K562 (cell line): ENCODE data around the gene MRPL28. TPM values are rescaled to one million over a fixed set of nuclear protein-coding genes. Genes with fewer than 3 reads are reported as not detected.

Experiments
- ASH1L ChIP-seq: fragments of 450-650 bp; IDR thresholded peaks from 2 replicates; pipeline ENCODE4 v1.6.1; 2018; ENCODE audit warnings: borderline replicate concordance, mild to moderate bottlenecking, low read depth; ENCODE audit not compliant: partially characterized antibody
- BCL6 ChIP-seq: fragments of 250-450 bp; sonication (Bioruptor Pico); IDR thresholded peaks from 2 replicates; pipeline ENCODE4 v1.4.0; 2020
- CBX8 ChIP-seq: fragments of 200-600 bp; sonication (generic); IDR thresholded peaks from 2 replicates; pipeline ENCODE4 v1.6.1; 2012; ENCODE audit warnings: borderline replicate concordance, mixed run types, low read depth, mild to moderate bottlenecking, moderate library complexity, mixed read lengths, low read length, control low read depth, inconsistent platforms; ENCODE audit not compliant: poor library complexity, severe bottlenecking; ENCODE audit errors: extremely low read depth
- ELF1 ChIP-seq: fragments of 200-800 bp; sonication (Bioruptor generic); IDR thresholded peaks from 2 replicates; pipeline ENCODE4 v1.6.1; 2016; ENCODE audit warnings: missing genetic modification characterization, missing compliant biosample characterization
- HDAC8 ChIP-seq: fragments of 450-650 bp; IDR thresholded peaks from 2 replicates; pipeline ENCODE4 v1.6.1; 2016; ENCODE audit warnings: mild to moderate bottlenecking, missing genetic modification characterization, moderate library complexity, missing compliant biosample characterization
- HEY1 ChIP-seq: fragments of 250-450 bp; sonication (Bioruptor Pico); IDR thresholded peaks from 2 replicates; pipeline ENCODE4 v1.5.0; 2020; ENCODE audit warnings: mild to moderate bottlenecking, moderate library complexity, borderline replicate concordance
- HSF4 ChIP-seq: fragments of 250-450 bp; sonication (Bioruptor Pico); IDR thresholded peaks from 2 replicates; pipeline ENCODE4 v2.1.2; 2022; ENCODE audit warnings: mild to moderate bottlenecking, moderate library complexity, borderline replicate concordance
- MCM5 ChIP-seq: fragments of 450-650 bp; IDR thresholded peaks from 2 replicates; pipeline ENCODE4 v1.6.1; 2016; ENCODE audit warnings: low read depth
- NCOR1 ChIP-seq: fragments of 450-650 bp; IDR thresholded peaks from 2 replicates; pipeline ENCODE4 v1.6.1; 2016; ENCODE audit warnings: mild to moderate bottlenecking, moderate library complexity
- NEUROD1 ChIP-seq: fragments of 150-350 bp; IDR thresholded peaks from 2 replicates; pipeline ENCODE4 v1.6.1; 2014; ENCODE audit warnings: borderline replicate concordance, low read length, low read depth; ENCODE audit not compliant: partially characterized antibody
- NKRF ChIP-seq: fragments of 450-650 bp; IDR thresholded peaks from 2 replicates; pipeline ENCODE4 v1.6.1; 2016; ENCODE audit warnings: borderline replicate concordance
- NR1H2 ChIP-seq: sonication (generic); formaldehyde crosslinking; IDR thresholded peaks from 2 replicates; pipeline ENCODE4 v1.4.0; 2020; ENCODE audit warnings: mild to moderate bottlenecking, missing genetic modification reagents
- PTRF ChIP-seq: fragments of 450-650 bp; IDR thresholded peaks from 2 replicates; pipeline ENCODE4 v1.6.1; 2016; ENCODE audit warnings: mild to moderate bottlenecking, missing genetic modification characterization, missing compliant biosample characterization
- RHOXF2B ChIP-seq: fragments of 250-450 bp; sonication (Bioruptor Pico); conservative IDR thresholded peaks from 2 replicates; pipeline ENCODE4 v1.5.1; 2021
- SRSF1 ChIP-seq: fragments of 200-400 bp; formaldehyde crosslinking; IDR thresholded peaks from 2 replicates; pipeline ENCODE4 v1.6.1; 2017; ENCODE audit warnings: mild to moderate bottlenecking, low read depth, low read length, moderate library complexity
- VEZF1 ChIP-seq: fragments of 200-800 bp; sonication (Bioruptor generic); IDR thresholded peaks from 2 replicates; pipeline ENCODE4 v1.6.1; 2017; ENCODE audit warnings: missing genetic modification characterization, missing compliant biosample characterization
- YY1 ChIP-seq, 3 experiments: IDR thresholded peaks; 2 replicates each; pipeline ENCODE4 v1.6.1; 2011; ENCODE audit warnings: low read length in 2 of 3, mild to moderate bottlenecking in 2 of 3, moderate library complexity in 2 of 3, borderline replicate concordance in 1 of 3, control low read depth in 1 of 3, low read depth in 1 of 3; ENCODE audit not compliant: insufficient read depth in 3 of 3, insufficient replicate concordance in 2 of 3, control insufficient read depth in 1 of 3, insufficient read length in 1 of 3; ENCODE audit errors: extremely low read depth in 1 of 3
- ZNF311 ChIP-seq: fragments of 250-450 bp; sonication (Bioruptor Pico); IDR thresholded peaks from 2 replicates; pipeline ENCODE4 v1.4.0; 2020; ENCODE audit warnings: mild to moderate bottlenecking, moderate library complexity
- ZNF431 ChIP-seq: sonication (generic); formaldehyde crosslinking; IDR thresholded peaks from 2 replicates; pipeline ENCODE4 v1.8.0; 2022; ENCODE audit warnings: mild to moderate bottlenecking, missing genetic modification reagents
- ZNF449 ChIP-seq: fragments of 250-450 bp; sonication (Bioruptor Pico); IDR thresholded peaks from 2 replicates; pipeline ENCODE4 v1.8.0; 2022; ENCODE audit warnings: moderate library complexity, mild to moderate bottlenecking, inconsistent platforms
- ZNF766 ChIP-seq: fragments of 200-800 bp; sonication (Bioruptor generic); conservative IDR thresholded peaks from 2 replicates; pipeline ENCODE4 v1.6.1; 2016; ENCODE audit warnings: missing genetic modification characterization, missing compliant biosample characterization
- polyA plus RNA-seq, 8 experiments: library from polyadenylated mRNA; depleted of rRNA in 4 of 8; stranded (reverse) in 5 of 8; unstranded in 3 of 8; fragments of >200 nt; fragmentation: Nextera tagmentation in 2 of 8; fragmentation: Illumina TruSeq in 1 of 8; extraction: Ambion mirVana in 2 of 8; extraction: Trizol in 1 of 8; gene quantifications; 2 replicates each; pipeline versions ENCODE4 v1.2.1 to v1.2.3, GENCODE V29; 2011 to 2014; ENCODE audit warnings: inconsistent platforms in 1 of 8, missing spikeins in 1 of 8
- total RNA-seq, 7 experiments: library from RNA; depleted of rRNA in 6 of 7; stranded (reverse); fragments of >200 nt in 6 of 7; fragmentation: Illumina TruSeq in 2 of 7; extraction: Trizol in 2 of 7; gene quantifications; 2 replicates each; pipeline versions ENCODE4 v1.2.1 to v1.2.3, GENCODE V29; 2011 to 2021; ENCODE audit warnings: low replicate concordance in 1 of 7

MRPL28 gene
- total and polyA plus RNA-seq, 9 of the 15 experiments (the other 6 are each of a cell fraction or from before 2014, with no cell fraction given) = 2.5 to 323 (median 175) TPM

GRCh38 chr16:324451-325334 lies 45.6 kb downstream of the MRPL28 start (continued):
- TF ChIP-seq CBX8 (no peak), RHOXF2B (CRISPR knock-in tag) (no peak), ZNF449 (no peak), ZNF311 (no peak), YY1 (IDR thresholded peaks at IDR 0.05; ENCODE audit: borderline replicate concordance in 1 of 3, control insufficient read depth in 1 of 3, extremely low read depth in 1 of 3, insufficient read depth in 3 of 3, insufficient read length in 1 of 3, insufficient replicate concordance in 2 of 3, low read depth in 1 of 3, low read length in 2 of 3) (peak in 1 of 3 experiments; percentile 26), HSF4 (CRISPR knock-in tag) (no peak), ASH1L (no peak), NR1H2 (CRISPR knock-in tag) (no peak; the same call in 1 of the 2 replicates), HDAC8 (tag) (no peak), ZNF766 (CRISPR knock-in tag) (peak; percentile 15; the same call in 1 of the 2 replicates), ZNF431 (CRISPR knock-in tag) (no peak), ELF1 (tag) (no peak; the same call in 1 of the 2 replicates), PTRF (tag) (no peak), MCM5 (no peak), BCL6 (no peak), VEZF1 (peak; percentile 82), SRSF1 (no peak), NKRF (peak; percentile 73; the same call in 1 of the 2 replicates), NEUROD1 (no peak), HEY1 (no peak), NCOR1 (peak; percentile 91)
